Measurements from ENCODE around the gene PPP1R15B.

The PPP1R15B gene

GRCh38 chr1:204420039-204421004, 8.7 kb upstream of the PPP1R15B start:
- no peak for DNase-seq

DNA sequence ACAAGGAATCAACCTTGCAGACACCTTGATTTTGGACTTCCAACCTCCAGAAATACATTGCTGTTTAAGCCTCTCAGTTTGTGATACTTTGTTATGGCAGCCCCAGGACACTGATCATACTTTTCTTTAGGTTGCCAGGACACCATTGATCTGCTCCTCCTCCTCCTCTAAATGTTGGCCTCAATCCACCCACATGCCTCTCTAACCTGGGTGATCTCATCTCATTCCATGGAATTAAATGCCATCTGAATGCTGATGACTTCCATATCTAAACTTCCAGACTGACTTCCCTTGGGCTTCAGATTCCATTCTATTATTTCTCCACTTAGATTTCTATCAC, 7.4 kb upstream of the PPP1R15B start:
- no peak for DNase-seq

- peak; percentile 50 for DNase-seq
These were observed 6.8 kb upstream of the PPP1R15B start for GRCh38 chr1:204418174-204419063.

DNA sequence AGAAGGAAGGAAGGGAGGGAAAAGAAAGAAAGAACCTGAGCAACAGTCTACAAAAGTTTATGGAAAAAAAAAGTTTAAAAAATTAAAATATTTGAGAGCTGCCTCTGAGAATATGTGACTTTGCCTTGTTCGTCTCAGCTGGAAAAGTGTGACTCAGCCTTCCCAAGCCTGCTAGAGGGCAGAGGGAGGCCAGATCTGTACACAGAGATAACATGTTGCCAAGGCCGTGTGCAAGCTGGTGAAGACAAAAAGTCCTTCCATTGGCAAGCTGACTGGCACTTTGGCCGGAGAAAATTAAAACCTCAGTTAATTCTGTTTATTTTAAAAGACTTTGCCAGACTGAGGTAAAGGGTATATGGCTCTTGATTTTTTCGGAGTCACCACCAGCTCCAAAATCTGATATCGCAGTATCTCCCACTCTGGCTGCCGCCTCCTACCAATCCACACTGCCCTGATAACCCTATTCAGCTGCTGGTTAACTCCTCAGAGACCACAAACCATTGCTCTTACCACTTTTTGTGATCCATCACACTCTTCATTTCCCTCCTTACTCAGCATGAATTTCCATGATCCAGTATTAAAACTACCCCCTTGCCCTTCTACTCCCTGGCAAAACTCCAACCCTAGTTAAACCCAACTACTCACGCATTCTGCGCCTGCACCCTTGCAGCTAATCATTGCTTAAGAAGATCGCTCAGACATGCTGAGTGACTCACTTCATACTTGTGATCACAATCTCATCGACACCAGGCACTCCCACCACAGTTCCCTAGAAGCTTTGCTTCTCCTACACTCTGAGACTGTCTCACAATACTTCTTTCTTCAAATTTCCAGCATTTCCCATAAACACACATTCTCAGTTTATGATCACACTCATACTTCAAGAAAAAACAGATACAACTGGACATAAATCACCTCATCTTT, 5.7 kb upstream of the PPP1R15B start:
- peak; percentile 89 for DNase-seq

DNA sequence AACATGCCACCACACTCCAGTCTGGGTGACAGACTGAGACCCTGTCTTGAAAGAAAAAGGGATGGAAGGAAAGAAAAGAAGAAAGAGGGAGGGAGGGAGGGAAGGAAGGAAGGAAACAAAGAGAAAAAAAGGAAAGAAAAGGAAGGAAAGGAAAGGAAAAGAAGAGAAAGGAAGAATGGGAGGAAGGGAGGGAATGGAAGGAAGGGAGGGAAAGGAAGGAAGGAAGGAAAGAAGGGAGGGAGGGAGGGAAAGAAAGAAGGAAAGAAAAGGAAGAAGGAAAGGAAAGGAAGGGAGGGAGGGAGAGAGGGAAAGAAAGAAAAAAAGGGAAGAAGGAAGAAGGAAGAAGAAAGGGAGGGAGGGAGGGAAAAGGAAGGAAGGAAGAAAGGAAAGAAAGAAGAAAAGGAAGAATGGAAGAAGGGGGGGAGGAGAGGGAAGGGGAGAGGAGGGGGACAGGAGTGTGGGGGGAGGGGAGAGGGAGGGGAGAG, 5.0 kb upstream of the PPP1R15B start:
- no peak for DNase-seq

DNA sequence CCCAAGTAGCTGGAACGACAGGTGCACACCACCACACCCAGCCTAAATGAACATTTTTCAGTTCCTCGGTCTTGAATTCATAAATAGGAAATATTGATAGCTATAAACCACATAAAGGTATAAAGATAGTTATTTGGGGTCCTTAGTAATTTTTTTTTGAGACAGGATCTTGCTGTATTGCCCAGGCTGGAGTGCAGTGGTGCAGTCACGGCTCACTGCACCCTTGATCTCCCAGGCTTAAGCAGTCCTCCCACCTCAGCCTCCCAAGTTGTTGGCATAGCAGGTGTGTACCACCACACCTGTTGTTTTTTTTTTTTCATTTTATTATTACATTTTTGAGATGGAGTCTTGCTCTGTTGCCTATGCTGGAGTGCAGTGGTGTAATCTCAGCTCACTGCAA, 3.7 kb upstream of the PPP1R15B start:
- no peak for DNase-seq

DNA sequence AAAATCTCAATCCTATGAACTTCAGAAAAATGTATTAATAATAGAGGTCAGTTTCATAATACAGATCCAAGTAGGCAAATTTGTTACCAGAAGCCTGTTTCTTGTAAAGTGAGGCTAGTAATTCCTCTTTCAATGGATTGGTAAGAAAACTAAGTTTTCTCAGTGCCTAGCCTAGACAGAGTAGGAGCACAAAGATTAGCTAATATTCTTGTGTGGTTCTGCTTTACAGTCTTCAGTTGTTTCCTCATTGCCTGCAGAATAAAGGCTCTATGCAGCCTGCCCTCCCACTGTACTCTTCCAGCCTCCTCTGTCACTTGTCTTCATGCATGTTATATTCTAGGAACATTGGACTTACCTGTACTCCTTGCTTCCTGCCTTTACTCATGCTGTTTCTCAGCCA, 2.4 kb upstream of the PPP1R15B start:
- DNase-seq = peak; percentile 15

DNA sequence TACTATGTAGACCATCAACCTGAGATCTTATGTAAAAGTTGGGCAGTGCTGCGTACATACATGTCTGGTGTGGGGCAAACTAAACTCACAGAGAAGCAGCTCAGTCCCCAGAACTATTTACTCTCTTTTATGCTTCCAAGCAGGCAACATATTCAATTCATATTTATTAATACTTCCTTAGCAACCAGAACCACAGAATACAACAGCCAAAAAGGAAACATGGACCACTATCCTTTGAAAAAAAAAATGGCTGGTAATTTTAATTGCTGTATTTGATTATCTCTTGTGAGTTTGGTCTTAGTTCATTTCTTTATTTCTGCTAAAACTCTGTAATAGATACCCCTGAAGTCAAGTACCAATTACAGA, 1.5 kb upstream of the PPP1R15B start:
- DNase-seq = no peak

DNA sequence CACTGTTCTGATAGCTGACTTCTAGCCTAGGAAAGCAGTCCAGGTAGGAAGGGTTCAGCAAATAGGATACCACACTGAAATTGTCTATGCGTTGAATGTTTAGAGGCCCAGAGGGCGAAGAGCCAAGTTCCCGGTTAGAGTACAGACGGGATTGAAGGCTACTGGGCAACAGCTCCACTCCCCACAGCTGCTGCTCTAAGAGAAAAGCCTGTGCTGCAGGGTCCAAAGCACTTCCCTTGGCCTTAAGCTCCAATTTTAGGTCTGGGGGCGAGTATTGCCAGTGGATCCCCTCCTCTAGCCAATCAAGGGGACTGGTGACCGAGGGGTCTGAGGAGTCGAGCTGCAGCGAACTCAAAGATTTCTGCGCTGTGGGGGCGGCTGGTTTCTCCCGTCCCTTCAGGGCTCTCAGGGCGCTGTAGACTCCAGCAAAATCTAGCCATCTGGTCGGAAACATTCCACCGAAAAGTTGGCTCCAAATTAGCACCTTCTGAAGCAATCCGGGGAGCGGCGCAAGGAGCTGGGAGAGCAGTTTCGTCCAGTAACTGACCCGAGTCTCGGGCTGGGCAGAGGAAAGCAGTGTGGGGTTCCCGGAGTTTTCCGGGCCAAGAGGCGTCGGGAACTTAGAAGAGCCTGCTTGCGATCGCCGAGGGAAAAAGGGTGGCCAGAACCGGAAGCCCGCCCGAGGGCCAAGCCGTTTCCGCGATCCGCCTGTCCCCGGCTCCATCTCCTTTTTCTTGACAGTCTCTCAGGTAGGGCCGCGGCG, 748 bp downstream of the PPP1R15B start:
- DNase-seq = peak; percentile 62

DNA sequence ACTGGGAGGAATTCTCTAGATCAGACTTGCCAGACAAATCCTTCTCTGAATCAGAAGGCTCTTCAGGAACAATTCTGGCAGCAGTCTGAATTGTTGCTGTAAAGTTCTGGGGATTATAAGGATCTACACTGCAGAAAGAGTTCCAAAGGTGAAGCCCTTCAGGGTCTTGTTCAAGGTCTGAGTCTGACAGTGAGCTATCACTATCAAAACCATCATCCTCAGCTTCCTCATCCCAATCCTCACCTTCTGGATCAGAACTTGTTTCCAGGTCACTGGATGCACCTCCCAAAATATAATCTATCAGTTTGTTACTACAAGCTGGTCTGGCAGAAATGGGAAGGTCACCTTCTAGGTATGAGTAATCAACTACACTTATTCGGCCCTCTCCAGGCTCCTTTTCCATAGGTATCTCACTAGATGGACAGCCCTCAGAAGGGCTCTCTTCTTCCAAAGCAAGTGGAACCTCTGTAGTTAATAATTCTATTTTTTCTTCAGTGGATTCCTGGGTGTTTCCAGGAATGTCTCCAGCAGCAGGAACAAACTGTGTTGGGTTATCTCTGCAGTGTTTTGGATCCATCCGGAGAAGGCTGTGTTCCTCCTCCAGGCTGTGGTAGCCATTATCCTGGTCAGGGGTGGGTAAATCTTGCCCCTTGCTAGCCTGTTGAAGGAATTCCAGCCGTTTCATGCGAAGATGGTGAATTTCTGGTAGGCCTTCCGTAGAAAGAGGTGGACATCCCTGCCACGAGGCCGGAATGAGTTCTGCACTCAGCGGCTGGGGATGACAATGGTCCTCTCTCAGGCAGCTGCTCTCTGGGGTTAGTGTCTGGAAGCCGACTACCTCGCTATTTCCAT, 1.6 kb downstream of the PPP1R15B start:
- DNase-seq = peak; percentile 15

DNA sequence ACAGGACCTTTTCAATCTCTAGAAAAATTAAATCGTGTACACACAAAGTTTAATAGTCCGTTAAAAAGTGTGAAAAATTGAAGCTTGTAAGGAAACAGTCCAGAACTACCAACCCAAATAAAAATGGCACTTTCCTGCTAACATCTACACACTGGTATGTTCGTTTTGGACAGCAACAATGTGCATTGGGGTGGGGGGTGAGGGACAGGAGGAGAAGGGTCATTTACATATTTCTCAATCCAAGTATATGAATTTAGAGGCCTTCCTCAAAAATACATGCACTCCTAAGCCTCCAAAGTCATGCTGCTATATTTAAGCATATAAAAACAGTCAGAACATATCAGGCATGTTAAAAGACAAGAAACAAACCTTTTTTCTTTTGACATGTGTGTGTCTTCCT, 2.5 kb downstream of the PPP1R15B start:
- peak; percentile 38 for DNase-seq

- no peak for DNase-seq
These were observed 3.0 kb downstream of the PPP1R15B start for GRCh38 chr1:204408602-204409001.

DNA sequence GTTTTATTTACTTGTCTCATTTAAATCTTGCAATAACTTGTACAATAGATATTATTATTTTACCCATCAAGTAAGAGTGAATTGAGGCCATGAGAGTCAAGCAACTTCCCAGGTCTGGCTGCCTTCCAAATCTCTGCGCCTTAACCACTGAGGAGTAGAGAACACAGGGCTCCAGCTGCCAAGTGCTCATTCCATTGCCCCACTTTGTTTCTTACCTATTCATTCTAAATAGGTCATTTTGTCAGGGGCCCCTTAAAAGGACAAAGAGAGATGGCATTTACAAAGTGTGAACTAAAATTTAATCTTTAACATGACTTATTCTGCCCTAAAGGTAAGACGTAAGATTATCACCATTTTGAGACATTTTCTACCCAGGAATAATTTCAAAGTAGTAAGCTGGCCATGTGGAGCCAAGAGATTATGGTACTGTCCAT, 3.5 kb downstream of the PPP1R15B start:
- DNase-seq = peak; percentile 82

- no peak for DNase-seq
These were observed 4.2 kb downstream of the PPP1R15B start for GRCh38 chr1:204407295-204407971.

- no peak for DNase-seq
These were observed 5.0 kb downstream of the PPP1R15B start for GRCh38 chr1:204406621-204407020.

- DNase-seq = no peak
These were observed 5.6 kb downstream of the PPP1R15B start for GRCh38 chr1:204405988-204406387.

GRCh38 chr1:204404629-204405028, 7.0 kb downstream of the PPP1R15B start:
- no peak for DNase-seq

DNA sequence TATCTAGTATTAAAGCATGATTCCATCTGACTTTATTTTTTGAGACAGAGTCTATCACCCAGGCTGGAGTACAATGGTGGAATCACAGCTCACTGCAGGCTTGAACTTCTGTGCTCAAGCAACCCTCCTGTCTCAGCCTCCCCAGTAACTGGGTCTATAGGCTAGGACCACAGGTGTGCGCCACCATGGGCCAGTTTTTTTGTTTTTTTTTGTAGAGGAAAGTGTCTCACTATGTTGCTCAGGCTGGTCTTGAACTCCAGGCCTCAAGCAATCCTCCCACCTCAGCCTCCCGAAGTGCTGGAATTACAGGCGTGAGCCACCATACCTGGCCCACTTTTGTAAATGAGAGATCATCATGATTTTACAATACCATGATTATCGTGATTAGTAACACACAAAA, 9.2 kb downstream of the PPP1R15B start:
- no peak for DNase-seq

- DNase-seq = no peak
These were observed 9.9 kb downstream of the PPP1R15B start for GRCh38 chr1:204401730-204402129.

DNA sequence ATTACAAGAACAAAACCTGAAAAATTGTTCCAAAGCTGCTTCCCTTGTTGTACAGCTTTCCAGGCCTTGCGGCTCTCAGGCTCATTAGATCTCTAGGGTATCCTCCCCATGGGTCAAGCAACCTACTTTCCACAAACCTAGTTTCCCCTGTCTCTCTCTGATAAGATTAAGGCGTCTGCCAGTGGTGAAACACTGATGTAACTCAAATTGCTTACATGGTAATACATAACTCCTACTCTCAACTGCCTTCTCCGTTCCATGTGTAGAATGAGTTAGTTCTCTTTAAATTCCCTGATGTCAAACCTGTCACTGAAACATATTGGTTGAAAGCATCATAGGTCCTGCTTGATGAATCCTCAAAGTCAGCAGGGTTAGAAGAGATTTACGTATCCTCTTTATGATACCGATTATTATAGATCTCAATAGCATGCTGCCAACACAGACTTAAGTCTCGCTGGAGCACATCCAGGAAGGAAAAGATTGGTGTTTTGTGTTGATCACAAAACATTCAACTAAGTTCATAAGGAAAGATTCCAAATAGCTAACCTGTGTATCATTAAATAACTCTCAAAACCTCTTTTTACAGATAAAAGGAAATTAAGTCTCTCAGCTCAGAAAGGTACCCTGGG, 10.6 kb downstream of the PPP1R15B start:
- DNase-seq = no peak
